ENCODE results near the gene NUCB1. TPM values are rescaled to one million over a fixed set of nuclear protein-coding genes. Genes with fewer than 3 reads are reported as not detected.

Gene NUCB1
- total RNA-seq, 1 experiment from 2014 or later, result 162 TPM

DNA sequence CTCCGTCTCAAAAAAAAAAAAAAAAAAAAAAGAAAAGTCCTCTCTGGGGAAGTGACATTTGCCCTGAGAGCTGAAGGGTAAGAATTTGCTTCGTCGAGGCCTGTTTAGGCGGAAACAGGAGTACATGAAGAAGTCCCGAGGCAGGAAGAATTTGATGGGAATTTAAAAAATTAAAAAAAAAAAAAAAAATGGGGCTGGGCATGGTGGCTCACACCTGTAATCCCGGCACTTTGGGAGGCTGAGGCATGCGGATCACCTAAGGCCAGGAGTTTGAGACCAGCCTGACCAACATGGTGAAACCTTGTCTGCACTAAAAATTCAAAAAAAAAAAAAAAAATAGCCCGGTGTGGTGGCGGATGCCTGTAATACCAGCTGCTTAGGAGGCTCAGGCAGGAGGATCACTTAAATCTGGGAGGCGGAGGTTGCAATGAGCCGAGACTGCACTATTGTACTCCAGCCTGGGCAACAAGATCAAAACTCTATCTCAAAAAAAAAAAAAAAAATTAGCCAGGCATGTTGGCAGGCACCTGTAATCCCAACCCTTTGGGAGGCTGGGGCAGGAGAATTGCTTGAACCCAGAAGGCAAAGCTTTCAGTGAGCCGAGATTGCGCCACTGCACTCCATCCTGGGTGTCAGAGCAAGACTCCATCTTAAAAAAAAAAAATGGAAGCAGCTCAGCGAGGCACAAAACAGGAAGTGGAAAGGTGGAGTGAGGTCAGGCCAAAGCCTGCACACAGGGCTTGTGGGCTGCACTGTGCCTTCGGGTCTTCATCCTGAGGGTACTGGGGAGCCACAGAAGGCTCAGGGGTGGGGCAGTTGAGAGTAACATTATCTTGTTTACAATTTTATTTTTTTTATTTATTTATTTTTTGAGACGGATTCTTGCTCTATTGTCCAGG lies 59.5 kb downstream of the NUCB1 start:
- H3K36me3 Mint-ChIP-seq (ENCODE audit: insufficient read depth, unreplicated experiment), result peaks cover 95% of the 10 kb centered on the region
- no peak for DNase-seq
- no TSS peak for BruUV-seq (replicated peaks)

DNA sequence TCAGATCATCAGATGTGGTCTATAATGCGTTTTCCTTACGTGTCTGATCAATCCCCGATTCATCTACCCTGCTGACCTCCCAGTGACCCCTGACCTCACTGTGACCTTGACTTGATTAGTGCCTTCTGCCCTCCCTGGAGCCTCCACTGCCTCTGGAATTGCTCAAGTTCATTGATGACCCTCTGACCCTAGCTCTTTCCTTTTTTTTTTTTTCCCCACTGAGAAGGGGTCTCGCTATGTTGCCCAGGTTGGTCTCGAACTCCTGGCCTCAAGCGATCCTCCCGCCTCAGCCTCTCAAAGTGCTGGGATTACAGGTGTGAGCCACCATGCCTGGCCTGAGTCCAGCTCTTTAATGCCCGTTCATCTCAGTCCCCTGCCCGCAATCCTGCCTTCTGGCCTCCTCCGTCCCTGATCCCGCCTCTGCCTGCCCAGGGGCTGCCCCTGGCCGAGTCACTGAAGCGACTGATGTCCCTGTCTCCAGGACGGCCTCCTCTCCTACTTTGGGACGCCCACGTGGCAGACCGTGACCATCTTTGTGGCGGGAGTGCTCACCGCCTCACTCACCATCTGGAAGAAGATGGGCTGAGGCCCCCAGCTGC lies 61.0 kb downstream of the NUCB1 start:
- TF ChIP-seq, protein P1, sequence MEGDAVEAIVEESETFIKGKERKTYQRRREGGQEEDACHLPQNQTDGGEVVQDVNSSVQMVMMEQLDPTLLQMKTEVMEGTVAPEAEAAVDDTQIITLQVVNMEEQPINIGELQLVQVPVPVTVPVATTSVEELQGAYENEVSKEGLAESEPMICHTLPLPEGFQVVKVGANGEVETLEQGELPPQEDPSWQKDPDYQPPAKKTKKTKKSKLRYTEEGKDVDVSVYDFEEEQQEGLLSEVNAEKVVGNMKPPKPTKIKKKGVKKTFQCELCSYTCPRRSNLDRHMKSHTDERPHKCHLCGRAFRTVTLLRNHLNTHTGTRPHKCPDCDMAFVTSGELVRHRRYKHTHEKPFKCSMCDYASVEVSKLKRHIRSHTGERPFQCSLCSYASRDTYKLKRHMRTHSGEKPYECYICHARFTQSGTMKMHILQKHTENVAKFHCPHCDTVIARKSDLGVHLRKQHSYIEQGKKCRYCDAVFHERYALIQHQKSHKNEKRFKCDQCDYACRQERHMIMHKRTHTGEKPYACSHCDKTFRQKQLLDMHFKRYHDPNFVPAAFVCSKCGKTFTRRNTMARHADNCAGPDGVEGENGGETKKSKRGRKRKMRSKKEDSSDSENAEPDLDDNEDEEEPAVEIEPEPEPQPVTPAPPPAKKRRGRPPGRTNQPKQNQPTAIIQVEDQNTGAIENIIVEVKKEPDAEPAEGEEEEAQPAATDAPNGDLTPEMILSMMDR (IDR thresholded peaks at IDR 0.05; ENCODE audit: unreplicated experiment), result no peak
- Mint-ChIP-seq H3K9me3 (ENCODE audit: low read depth, unreplicated experiment) (no peaks in the 10 kb centered on the region), H3K36me3 (ENCODE audit: insufficient read depth, unreplicated experiment) (peaks cover 95% of the 10 kb centered on the region), H3K4me1 (ENCODE audit: low read depth, unreplicated experiment) (peaks cover 60% of the 10 kb centered on the region), H3K27ac (ENCODE audit: unreplicated experiment) (peak overlapping the region; percentile 99), H3K4me3 (ENCODE audit: low read depth, unreplicated experiment) (peak overlapping the region; percentile 98), H3K27me3 (ENCODE audit: unreplicated experiment) (no peaks in the 10 kb centered on the region)
- DNase-seq, result no peak
- CTCF ChIA-PET, result interaction anchor here (0.7 kb wide), 1 partner anchor 504 kb away, joined by 4 read pairs; no protein-coding TSS in a partner anchor
- intact Hi-C loops (cut with micrococcal nuclease; ENCODE audit: unreplicated experiment), result no loop called here
- BruUV-seq (replicated peaks), result no TSS peak

More for the DNA sequence above, 59.5 kb downstream of the NUCB1 start:
- intact Hi-C loops (cut with micrococcal nuclease; ENCODE audit: unreplicated experiment), result no loop called here
- CTCF ChIA-PET, result no interaction called here
- Mint-ChIP-seq H3K4me1 (ENCODE audit: low read depth, unreplicated experiment) (peaks cover 56% of the 10 kb centered on the region), H3K27ac (ENCODE audit: unreplicated experiment) (peak overlapping the region; percentile 37), H3K9me3 (ENCODE audit: low read depth, unreplicated experiment) (no peaks in the 10 kb centered on the region), H3K27me3 (ENCODE audit: unreplicated experiment) (no peaks in the 10 kb centered on the region), H3K4me3 (ENCODE audit: low read depth, unreplicated experiment) (no peak overlapping the region)
- TF ChIP-seq, protein P1 (IDR thresholded peaks at IDR 0.05; ENCODE audit: unreplicated experiment), result no peak

DNA sequence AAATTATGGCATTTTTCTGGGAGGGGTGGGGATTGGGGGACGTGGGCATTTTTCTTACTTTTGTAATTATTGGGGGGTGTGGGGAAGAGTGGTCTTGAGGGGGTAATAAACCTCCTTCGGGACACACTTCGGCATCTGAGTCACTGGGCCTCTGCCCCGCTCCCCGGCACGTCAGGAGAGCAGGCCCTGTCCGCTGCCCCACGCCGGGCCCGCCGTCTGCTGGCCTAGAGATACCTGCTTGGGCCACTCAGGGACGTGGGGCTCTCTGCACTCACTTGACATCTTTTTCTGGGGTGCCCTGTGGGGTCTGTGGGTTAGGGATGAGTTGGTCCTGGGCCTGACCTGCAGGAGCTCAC lies 61.5 kb downstream of the NUCB1 start:
- Mint-ChIP-seq H3K4me1 (ENCODE audit: low read depth, unreplicated experiment) (peaks cover 55% of the 10 kb centered on the region), H3K4me3 (ENCODE audit: low read depth, unreplicated experiment) (peak overlapping the region; percentile 98), H3K27me3 (ENCODE audit: unreplicated experiment) (no peaks in the 10 kb centered on the region), H3K27ac (ENCODE audit: unreplicated experiment) (peak overlapping the region; percentile 99), H3K36me3 (ENCODE audit: insufficient read depth, unreplicated experiment) (peaks cover 97% of the 10 kb centered on the region), H3K9me3 (ENCODE audit: low read depth, unreplicated experiment) (no peaks in the 10 kb centered on the region)
- TF ChIP-seq, protein P1 (IDR thresholded peaks at IDR 0.05; ENCODE audit: unreplicated experiment), result no peak
- BruUV-seq (replicated peaks), result no TSS peak
- intact Hi-C loops (cut with micrococcal nuclease; ENCODE audit: unreplicated experiment), result no loop called here
- CTCF ChIA-PET, result interaction anchor here (0.7 kb wide), 1 partner anchor 504 kb away, joined by 4 read pairs; no protein-coding TSS in a partner anchor
- DNase-seq, result no peak

DNA sequence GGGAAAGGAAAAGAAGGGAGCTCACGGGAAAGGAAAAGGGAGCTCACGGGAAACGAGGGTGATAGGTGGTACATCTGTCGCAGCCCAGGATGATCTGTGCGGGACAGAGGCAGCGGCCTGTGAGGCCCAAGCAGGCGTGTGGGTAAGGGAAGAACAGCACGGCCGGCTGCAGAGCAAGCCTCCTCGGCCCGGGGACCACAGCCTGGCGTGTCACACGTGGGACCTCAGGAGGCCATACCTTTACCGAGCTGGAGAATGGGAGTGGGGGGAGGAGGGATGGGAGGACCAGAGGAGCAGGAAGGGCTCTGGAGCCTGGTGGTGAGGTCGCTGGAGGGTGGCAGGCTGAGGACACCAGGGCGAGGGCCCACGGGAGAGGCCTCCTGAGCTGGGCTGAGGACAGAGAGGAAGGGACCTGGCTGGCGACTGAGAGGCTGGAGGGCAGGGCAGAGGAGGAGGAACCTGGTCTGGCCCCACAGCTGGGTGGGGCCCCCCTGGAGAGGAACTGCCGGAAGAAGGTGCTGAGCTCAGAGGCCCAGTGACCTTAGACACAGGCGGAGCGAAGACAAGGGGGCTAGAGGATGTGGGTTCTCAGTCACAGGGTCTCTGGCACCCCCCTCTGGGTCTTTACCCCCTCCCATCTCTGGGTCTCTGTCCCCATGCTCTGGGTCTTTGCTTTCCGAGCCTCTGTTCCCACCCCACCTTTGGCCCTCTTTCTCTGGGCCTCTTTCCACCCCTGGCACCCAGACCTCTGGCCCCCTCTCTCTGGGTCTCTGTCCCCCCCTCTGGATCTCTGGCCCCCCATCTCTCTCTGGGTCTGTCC lies 62.1 kb downstream of the NUCB1 start:
- BruUV-seq (replicated peaks), result no TSS peak
- H3K4me1 Mint-ChIP-seq (ENCODE audit: low read depth, unreplicated experiment), result peaks cover 50% of the 10 kb centered on the region
- H3K36me3 Mint-ChIP-seq (ENCODE audit: insufficient read depth, unreplicated experiment), result peaks cover 97% of the 10 kb centered on the region
- peak overlapping the region; percentile 98 for H3K4me3 Mint-ChIP-seq (ENCODE audit: low read depth, unreplicated experiment)
- H3K27ac Mint-ChIP-seq (ENCODE audit: unreplicated experiment), result peak overlapping the region; percentile 99
- TF ChIP-seq, protein P1 (IDR thresholded peaks at IDR 0.05; ENCODE audit: unreplicated experiment), result no peak
- no peaks in the 10 kb centered on the region for H3K27me3 Mint-ChIP-seq (ENCODE audit: unreplicated experiment)
- H3K9me3 Mint-ChIP-seq (ENCODE audit: low read depth, unreplicated experiment), result no peaks in the 10 kb centered on the region
- peak; percentile 76 for DNase-seq
- intact Hi-C loops (cut with micrococcal nuclease; ENCODE audit: unreplicated experiment), result no loop called here
- CTCF ChIA-PET, result interaction anchor here (0.6 to 0.9 kb wide), 2 partner anchors 8 to 183 kb away, joined by 3 to 6 read pairs; no protein-coding TSS in a partner anchor

All from Calu3 (cell line).